GM21529 (cell line): Measurements from ENCODE around the gene MIEF1.
"Not testable (repeated sequence)": the region's sequence is repeated elsewhere in the genome, so short reads cannot be mapped to it uniquely, and the experiment has no call there.

ENCODE experiments used
- ATAC-seq: cut with Tn5 transposase; IDR thresholded peaks from one replicate; pipeline ENCODE4 v1.9.1; 2021; ENCODE audit not compliant: unreplicated experiment

MIEF1 gene

DNA sequence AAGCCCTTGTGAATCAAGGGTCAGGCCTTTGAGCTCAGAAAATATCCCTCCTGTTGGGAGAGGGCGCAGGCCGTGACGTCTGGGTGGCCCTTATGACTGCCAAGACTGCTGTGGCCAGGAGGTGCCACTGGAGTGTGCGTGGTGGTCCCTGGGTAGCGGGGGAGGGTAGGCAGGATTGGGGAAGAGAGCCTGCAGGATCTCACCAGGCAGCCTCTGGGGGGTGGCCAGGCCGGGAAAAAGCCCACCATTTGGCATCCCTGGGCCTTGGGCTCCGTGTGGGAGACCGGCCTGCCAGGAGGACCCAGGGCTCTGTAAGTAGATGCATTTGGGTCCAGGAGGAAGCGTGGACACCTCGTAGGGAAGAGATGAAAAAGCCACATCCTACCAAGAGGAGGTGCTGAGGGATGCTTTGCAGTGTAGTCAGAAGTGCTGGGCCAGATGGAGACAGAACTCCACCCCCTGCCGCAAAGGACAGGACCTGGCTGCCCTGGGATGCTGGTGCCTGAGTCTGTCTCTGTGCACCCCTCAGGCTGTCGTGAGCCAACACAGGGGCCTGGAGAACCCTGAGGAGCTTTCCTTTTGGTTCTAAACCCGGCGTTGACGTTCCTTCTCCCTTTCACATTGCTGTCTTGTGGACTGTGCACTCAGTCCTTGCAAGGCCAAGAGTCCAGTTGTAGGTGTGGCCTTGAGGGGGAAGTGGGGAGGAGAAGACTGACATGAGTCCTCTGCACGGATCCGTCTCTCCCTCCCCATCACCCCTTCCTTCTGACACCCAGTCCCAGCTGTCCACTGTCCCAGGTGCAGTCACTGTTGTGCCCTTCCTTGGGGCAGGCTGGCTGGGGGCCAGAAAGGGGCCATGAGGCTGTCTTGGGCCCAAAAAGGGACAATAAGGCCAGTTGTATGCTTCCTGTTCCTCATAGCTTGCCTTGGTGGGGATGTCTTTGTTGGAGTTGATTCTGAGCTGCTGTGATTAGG, 12.7 kb upstream of the MIEF1 start:
- ATAC-seq = no peak

- peak; percentile 86 for ATAC-seq
Observed at GRCh38 chr22:39490135-39490798, 11.8 kb upstream of the MIEF1 start.

DNA sequence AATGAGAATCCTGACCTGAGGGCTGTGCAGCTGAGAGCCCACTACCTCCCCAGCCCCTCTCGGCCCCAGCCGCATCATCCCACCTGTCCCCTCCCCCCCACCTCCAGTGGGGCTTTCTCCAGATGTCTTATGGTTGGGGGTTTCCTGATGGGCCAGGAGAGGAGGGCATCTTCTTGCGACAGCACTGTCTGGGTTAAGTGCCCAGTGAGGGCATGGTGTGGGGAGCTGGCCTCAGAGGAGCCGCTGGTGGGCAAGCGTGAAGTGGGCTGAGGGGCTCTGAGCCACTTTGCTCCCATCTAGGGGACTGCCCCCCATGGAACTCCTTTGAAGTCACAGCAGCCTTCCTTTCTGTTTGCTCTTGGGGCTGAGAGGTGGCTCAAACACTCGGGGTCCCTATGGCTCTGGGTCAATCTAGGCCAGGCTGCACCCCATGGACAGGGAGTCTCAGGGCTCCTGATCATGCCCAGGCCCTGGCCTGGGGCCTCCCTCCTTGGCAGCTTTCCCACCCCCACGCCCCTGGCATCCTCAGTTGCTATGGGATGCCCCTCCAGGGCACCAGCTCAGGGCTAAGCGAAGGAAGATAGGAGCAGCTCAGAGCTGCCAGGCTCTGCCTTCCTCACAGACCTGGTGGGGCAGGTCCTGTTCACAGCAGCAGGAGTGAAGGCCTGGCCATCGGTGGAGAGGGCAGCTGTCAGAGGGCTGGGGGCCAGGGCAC, 11.0 kb upstream of the MIEF1 start:
- no peak for ATAC-seq

DNA sequence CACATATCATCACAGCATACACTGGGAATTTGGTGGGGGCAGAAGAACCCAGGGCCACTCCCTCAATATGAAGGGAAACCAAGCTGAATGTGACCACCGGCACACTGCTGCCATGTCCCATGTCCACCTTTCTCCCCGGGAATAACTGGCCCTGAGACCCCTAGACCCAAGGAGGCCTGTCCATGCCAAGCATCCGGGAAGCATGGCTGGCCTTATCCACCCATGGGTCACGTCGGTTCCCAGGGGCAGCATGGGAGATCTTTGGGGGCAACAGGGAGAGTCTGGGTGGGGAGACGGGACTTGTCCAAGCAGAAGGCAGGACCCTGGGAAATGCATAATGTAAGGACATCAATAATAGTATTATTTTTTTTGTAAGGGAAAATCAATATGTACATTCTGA, 10.4 kb upstream of the MIEF1 start:
- ATAC-seq = no peak

DNA sequence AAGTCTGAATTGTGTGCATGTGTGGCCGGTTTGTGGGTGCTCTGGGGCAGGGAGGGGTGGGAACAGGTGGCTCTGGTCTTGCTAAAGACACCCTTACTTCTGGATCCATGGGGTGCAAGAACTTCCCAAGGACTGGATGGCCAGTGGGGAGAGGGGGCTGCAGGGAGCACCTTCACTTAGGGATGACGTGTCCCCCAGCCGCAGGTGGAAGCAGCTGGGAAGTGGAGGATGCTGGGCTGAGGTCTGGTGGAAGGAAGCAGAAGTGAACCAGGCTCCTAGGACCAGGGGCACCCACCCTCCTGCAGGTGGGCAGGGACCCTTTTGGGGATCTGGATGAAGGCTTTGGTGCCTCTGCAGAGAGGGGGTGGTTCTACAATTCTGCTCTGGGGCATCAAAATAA, 9.9 kb upstream of the MIEF1 start:
- ATAC-seq = no peak

GRCh38 chr22:39493759-39494158, 8.3 kb upstream of the MIEF1 start:
- ATAC-seq = no peak

- ATAC-seq = no peak
Observed at GRCh38 chr22:39494471-39495120, 7.5 kb upstream of the MIEF1 start.

- peak; percentile 71 for ATAC-seq
Observed at GRCh38 chr22:39496131-39496838, 5.8 kb upstream of the MIEF1 start.

- ATAC-seq = no peak
Observed at GRCh38 chr22:39497429-39497828, 4.7 kb upstream of the MIEF1 start.

DNA sequence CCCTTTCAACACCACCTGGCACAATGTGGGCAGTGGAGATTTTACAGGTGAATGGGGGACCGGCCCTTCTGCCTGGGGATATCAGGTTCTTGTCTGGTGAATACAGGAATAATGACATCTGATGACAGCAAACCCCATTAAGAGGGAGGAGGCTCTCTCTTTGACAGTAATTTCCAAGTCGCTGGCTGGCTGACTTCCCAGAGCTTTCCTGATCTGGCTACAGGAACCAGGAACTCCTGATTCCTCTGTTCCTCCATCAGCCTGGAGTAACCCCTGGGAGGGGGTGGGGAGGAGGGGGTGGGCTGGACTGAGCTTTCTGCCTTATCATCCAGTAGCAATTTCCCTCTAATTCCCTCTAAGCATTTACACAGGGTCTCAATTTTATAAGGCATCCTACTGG, 3.7 kb upstream of the MIEF1 start:
- no peak for ATAC-seq

DNA sequence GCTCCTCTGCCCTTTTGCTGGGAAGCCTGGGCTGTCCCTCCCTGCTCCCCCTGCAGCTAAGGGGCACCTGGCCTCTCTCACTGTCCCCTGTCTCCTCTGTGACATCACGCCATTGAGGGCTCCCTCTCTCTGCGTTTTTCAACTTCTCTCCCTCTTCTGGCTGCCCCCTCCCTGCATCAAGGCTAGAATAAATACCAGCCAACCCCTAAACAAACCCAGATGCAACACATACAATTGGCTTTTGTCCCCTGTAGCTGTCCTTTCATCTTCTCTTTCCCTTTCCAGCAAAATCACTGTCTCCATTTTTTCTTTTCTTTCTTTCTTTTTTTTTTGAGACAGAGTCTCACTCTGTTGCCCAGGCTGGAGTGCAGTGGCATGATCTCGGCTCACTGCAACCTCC, 3.3 kb upstream of the MIEF1 start:
- ATAC-seq = no peak

DNA sequence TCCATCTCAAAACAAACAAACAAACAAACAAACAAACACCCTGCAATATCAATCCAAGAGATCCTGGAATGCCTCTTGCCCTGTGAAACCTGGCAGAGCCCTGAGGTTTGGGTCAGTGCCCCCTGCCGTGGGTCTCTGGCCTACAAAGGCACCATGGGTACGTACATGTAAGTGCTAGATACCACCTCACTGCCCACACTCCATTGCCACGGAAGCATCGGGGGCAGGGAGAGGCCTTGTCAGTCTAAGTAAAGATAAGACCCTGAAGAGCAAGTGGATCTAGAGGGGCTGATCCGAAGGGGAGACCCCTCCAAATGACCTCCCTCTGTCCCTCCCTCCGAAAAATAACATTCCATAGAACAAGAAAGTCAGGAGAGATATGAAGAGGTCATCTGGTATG, 2.0 kb upstream of the MIEF1 start:
- no peak for ATAC-seq

- ATAC-seq = no peak
Observed at GRCh38 chr22:39501644-39502108, 414 bp upstream of the MIEF1 start.

DNA sequence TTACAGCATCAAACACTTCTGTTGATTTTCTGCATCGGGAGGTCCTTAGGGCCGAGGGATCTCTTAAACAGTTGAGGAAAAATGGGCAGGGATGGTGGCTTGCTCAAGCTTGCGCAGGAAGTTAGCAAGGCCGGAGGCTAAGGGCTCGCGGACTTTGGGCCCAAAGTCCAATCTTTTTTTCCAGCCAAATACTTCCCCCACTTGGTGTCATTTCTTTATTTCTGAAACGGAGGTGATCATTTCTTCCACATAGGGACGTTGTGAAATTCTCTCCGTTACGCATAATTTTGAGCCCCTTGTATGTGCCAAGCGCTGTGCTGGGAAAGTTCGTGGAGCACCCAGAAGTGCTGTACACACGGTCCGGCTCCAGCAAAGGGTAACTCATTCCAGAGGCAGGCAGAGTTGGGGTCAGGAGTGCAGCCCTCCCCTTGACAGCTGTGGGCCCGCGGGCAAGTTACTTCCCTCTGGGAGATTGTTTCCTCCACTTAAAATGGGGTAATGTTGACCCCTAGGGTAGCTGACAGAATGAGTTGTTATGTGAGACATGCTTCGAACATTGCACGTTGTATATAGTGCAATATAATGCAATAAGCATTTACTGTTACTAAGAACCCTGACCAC, 809 bp downstream of the MIEF1 start:
- no peak for ATAC-seq

- no peak for ATAC-seq
Observed at GRCh38 chr22:39503630-39504029, 1.5 kb downstream of the MIEF1 start.

GRCh38 chr22:39504071-39504470, 2.0 kb downstream of the MIEF1 start:
- ATAC-seq = no peak

DNA sequence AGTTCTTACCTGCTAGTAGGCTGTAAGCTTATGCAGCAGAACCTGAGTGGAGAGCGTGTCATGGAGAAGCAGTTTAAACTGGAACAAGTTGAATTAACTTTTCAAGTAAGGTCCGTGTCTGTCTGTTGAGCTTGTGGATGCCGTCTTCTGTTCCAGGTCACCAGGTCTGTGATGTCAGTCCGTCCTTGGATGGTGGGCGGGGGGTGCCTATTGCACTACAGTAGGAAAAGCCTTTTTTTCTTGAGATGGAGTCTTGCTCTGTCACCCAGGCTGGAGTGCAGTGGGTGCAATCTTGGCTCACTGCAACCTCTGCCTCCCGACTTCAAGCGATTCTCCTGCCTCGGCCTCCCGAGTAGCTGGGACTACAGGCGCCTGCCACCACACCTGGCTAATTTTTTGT, 4.9 kb downstream of the MIEF1 start:
- not testable (repeated sequence) for ATAC-seq

GRCh38 chr22:39508393-39508792, 6.3 kb downstream of the MIEF1 start:
- ATAC-seq = no peak

DNA sequence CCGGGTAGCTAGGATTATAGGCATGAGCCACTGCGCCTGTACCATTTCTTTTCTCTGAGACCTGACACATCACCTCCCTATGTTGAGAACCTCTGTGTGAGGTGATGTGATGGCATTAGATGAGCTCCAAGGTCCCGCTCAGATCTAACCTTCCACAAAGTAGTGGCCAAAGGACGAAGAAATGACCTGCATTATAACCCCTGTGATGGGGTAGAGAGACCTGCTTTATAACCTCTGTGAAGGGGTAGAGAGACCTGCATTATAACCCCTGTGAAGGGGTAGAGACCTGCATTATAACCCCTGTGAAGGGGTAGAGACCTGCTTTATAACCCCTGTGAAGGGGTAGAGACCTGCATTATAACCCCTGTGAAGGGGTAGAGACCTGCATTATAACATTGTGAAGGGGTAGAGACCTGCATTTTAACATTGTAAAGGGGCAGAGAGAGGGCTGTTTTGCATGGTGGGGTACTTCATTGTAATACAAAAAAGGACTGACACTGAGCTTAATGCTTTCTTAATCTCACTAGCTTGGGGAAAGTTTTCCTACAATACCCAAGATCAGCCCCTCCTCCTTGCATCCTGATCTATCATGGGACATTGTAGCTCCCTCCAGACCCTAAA, 8.5 kb downstream of the MIEF1 start:
- no peak for ATAC-seq

- ATAC-seq = no peak
Observed at GRCh38 chr22:39511226-39511625, 9.1 kb downstream of the MIEF1 start.
